Mucosa of rectum (tissue), 2 donors: ENCODE measurements around the gene TMTC2.

ENCODE experiments used
- H3K27ac ChIP-seq, 2 donors: one replicate each; pipeline ENCODE4 v1.7.0; 2013; ENCODE audit warnings: inconsistent platforms in 2 of 2, low read depth in 2 of 2, low read length in 2 of 2
- H3K27me3 ChIP-seq, 2 donors: one replicate each; pipeline ENCODE4 v1.7.0; 2013; ENCODE audit warnings: low read length in 2 of 2; ENCODE audit not compliant: control insufficient read depth in 2 of 2, insufficient read depth in 2 of 2
- H3K36me3 ChIP-seq, 2 donors: one replicate each; pipeline ENCODE4 v1.7.0; 2013; ENCODE audit warnings: low read length in 2 of 2; ENCODE audit not compliant: control insufficient read depth in 2 of 2, insufficient read depth in 2 of 2
- H3K4me1 ChIP-seq, 2 donors: one replicate each; pipeline ENCODE4 v1.7.0; 2013; ENCODE audit warnings: low read length in 2 of 2, mild to moderate bottlenecking in 1 of 2; ENCODE audit not compliant: control insufficient read depth in 2 of 2, insufficient read depth in 2 of 2
- H3K4me3 ChIP-seq, 2 donors: one replicate each; pipeline ENCODE4 v1.7.0; 2013; ENCODE audit warnings: low read length in 2 of 2
- H3K9ac ChIP-seq, 2 donors: one replicate each; pipeline ENCODE4 v1.7.0; 2013; ENCODE audit warnings: low read length in 2 of 2, low read depth in 1 of 2, mild to moderate bottlenecking in 1 of 2
- H3K9me3 ChIP-seq, 2 donors: one replicate each; pipeline ENCODE4 v1.7.0; 2013; ENCODE audit warnings: low read length in 2 of 2; ENCODE audit not compliant: control insufficient read depth in 2 of 2
- donor health status: healthy.
- donor health status: Normal muscosa, but diverticular disease.

Gene TMTC2

GRCh38 chr12:83149987-83150386, 463.3 kb downstream of the TMTC2 start:
- H3K27ac ChIP-seq, result no peak overlapping the region
- H3K27me3 ChIP-seq, result no peaks in the 10 kb centered on the region
- H3K4me3 ChIP-seq, result no peak overlapping the region
- H3K9ac ChIP-seq, result no peak overlapping the region
- no peaks in the 10 kb centered on the region for H3K9me3 ChIP-seq
- H3K4me1 ChIP-seq, result no peaks in the 10 kb centered on the region
- no peaks in the 10 kb centered on the region for H3K36me3 ChIP-seq

DNA sequence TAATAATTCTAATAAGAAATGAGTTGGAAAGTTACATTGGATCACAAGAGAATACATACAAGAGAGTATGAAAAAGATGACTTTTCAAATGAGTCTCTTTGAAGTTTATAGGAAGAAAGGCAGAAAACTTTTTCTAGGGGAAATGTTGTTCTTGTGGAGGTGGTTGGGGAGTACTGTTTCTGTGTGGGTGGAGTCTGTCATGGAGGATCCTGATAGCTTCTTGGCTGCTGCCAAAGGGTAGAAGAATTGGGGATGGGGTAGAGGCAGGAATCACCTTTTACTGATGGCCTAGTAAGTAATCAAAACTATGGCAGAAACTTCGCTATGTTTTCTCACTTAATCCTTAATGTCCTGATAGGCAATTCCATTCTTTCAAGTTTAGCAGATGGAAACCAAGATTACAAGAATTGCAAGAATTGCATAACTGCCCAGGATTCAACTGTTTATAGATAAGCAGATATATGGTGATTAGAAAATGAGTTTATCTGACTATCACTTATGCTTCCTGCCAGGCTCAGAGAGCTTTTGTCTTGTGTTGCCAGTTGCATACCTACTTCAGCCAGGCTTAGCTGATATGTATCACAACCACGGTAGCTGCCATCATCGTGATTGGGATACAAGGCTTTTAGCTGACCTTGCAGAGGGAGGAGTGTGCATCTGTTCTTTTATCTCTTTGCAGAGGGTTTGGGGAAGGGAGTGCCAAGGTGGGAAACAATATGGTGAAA, 463.9 kb downstream of the TMTC2 start:
- Histone ChIP-seq H3K4me1 (no peaks in the 10 kb centered on the region), H3K36me3 (no peaks in the 10 kb centered on the region), H3K4me3 (no peak overlapping the region), H3K27ac (no peak overlapping the region), H3K27me3 (no peaks in the 10 kb centered on the region), H3K9ac (no peak overlapping the region), H3K9me3 (no peaks in the 10 kb centered on the region)

DNA sequence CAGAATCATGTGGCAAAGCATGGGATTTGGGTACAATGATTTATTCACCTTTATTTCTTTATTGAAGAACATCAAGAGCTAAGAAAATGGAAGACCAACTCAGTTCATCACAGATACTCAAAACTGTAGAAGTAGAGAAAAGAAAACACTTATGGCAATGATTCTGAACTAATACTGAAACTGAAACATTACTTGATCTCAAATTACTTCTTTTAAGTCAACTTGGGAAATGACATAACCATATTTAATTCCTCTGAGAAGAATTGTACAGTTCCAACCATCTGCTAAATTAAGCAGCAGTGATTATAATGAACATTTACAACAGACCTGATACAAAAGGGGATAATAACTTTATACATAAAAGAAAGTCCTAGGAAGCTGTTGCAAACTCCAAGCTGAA, 466.5 kb downstream of the TMTC2 start:
- no peak overlapping the region for H3K4me3 ChIP-seq
- H3K36me3 ChIP-seq, result no peaks in the 10 kb centered on the region
- no peaks in the 10 kb centered on the region for H3K9me3 ChIP-seq
- H3K27me3 ChIP-seq, result no peaks in the 10 kb centered on the region
- H3K9ac ChIP-seq, result no peak overlapping the region
- H3K27ac ChIP-seq, result no peak overlapping the region
- no peaks in the 10 kb centered on the region for H3K4me1 ChIP-seq

GRCh38 chr12:83156815-83157214, 470.1 kb downstream of the TMTC2 start:
- Histone ChIP-seq H3K4me1 (no peaks in the 10 kb centered on the region), H3K27me3 (no peaks in the 10 kb centered on the region), H3K9me3 (no peaks in the 10 kb centered on the region), H3K4me3 (no peak overlapping the region), H3K27ac (no peak overlapping the region), H3K36me3 (no peaks in the 10 kb centered on the region), H3K9ac (no peak overlapping the region)

DNA sequence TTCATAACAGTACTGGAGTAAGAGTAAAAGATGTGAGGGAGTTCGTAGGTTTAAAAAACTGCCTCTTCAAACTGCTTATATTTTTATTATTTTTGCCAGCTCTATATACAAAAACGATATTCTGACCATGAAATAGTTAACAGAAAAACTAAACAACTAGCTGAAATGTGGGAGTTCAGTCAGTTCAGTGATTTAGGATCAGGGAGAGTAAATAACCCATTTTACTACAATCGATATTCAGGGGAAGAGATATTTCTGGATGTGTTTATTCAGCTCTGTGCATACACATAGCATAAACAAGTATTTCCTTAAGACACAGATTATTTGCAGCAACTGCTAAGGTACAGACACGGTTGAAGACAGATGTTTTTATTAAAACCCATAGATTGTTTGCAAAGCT, 470.9 kb downstream of the TMTC2 start:
- Histone ChIP-seq H3K36me3 (no peaks in the 10 kb centered on the region), H3K27me3 (no peaks in the 10 kb centered on the region), H3K4me1 (no peaks in the 10 kb centered on the region), H3K9me3 (no peaks in the 10 kb centered on the region), H3K9ac (no peak overlapping the region), H3K27ac (no peak overlapping the region), H3K4me3 (no peak overlapping the region)

GRCh38 chr12:83158613-83159207, 472.0 kb downstream of the TMTC2 start:
- Histone ChIP-seq H3K9ac (no peak overlapping the region), H3K9me3 (no peaks in the 10 kb centered on the region), H3K27me3 (no peaks in the 10 kb centered on the region), H3K27ac (no peak overlapping the region), H3K4me1 (no peaks in the 10 kb centered on the region), H3K4me3 (no peak overlapping the region), H3K36me3 (no peaks in the 10 kb centered on the region)

DNA sequence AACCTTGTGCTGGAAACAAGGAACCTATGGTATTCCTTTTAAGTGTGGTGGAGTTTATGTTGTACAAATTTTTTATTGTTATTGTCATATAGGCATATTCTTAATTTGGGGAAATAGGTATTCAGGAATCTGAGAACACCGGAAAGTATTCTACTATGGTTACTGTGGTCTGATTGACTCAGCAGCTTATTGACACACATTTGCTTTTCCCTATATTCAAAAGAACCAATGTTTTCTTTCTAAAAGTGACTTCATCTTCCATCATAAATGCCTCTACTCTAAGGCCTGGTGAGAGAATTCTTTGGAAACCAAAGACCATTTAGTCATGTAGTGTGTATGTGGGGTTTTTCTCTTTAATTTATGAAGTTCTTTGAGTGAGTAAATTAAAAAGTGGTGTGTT, 474.8 kb downstream of the TMTC2 start:
- Histone ChIP-seq H3K4me3 (no peak overlapping the region), H3K27me3 (no peaks in the 10 kb centered on the region), H3K9ac (no peak overlapping the region), H3K9me3 (no peaks in the 10 kb centered on the region), H3K36me3 (no peaks in the 10 kb centered on the region), H3K27ac (no peak overlapping the region), H3K4me1 (no peaks in the 10 kb centered on the region)

DNA sequence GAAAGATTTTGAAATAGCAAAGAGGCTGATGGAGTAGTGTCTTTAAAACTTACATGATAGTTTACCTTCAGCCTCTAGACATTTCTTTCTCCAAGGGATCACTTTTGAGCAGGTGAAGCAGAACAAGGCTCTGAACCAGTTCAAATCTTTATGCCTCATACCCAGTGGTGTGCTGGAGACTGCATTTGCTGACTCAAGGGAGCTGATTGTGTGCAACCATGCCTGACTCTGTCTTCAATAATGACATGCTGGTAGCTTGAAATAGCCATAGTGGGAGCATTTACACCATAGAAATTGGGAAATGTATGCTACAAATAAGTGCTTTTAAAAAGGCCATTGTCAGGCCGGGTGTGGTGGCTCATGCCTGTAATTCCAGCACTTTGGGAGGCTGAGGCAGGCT, 482.0 kb downstream of the TMTC2 start:
- H3K36me3 ChIP-seq, result no peaks in the 10 kb centered on the region
- H3K27me3 ChIP-seq, result no peaks in the 10 kb centered on the region
- H3K4me1 ChIP-seq, result no peaks in the 10 kb centered on the region
- H3K4me3 ChIP-seq, result no peak overlapping the region
- H3K9me3 ChIP-seq, result no peaks in the 10 kb centered on the region
- no peak overlapping the region for H3K27ac ChIP-seq
- no peak overlapping the region for H3K9ac ChIP-seq

DNA sequence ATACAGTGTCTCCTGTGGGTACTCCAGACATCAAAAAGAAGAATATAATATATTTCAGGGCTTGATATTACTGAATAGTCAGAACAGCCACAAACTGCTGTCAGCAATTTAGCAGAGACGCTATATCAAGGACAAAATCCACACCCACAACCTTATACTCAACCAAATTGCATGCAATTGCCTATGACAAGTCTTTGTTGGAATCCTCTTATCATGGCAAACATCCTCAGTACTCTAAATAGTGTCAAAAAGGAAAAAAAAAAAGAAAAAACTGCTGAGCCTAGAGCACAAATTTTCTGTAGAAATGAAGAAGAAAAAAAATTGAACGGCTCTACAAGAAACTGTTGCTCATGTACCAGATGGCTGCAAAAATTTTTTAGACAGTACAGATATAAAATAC, 485.7 kb downstream of the TMTC2 start:
- H3K27me3 ChIP-seq, result no peaks in the 10 kb centered on the region
- H3K9ac ChIP-seq, result no peak overlapping the region

GRCh38 chr12:83172866-83173649, 486.4 kb downstream of the TMTC2 start:
- no peaks in the 10 kb centered on the region for H3K4me1 ChIP-seq
- no peak overlapping the region for H3K4me3 ChIP-seq
- H3K9me3 ChIP-seq, result no peaks in the 10 kb centered on the region
- no peak overlapping the region for H3K27ac ChIP-seq
- no peak overlapping the region for H3K9ac ChIP-seq
- no peaks in the 10 kb centered on the region for H3K27me3 ChIP-seq
- H3K36me3 ChIP-seq, result no peaks in the 10 kb centered on the region

More for the DNA sequence above, 485.7 kb downstream of the TMTC2 start:
- Histone ChIP-seq H3K4me1 (no peaks in the 10 kb centered on the region), H3K36me3 (no peaks in the 10 kb centered on the region), H3K4me3 (no peak overlapping the region), H3K9me3 (no peaks in the 10 kb centered on the region), H3K27ac (no peak overlapping the region)
